HCT116 (cell line): ENCODE measurements around the gene FBXO46.

ENCODE experiments used
- CEBPB ChIP-seq: IDR thresholded peaks from 2 replicates; pipeline ENCODE4 v1.6.1; 2012; ENCODE audit warnings: low read depth
- EGR1 ChIP-seq: IDR thresholded peaks from 2 replicates; pipeline ENCODE4 v1.6.1; 2012; ENCODE audit warnings: low read depth
- EZH2 ChIP-seq: fragments of 200-600 bp; sonication (generic); IDR thresholded peaks from 2 replicates; pipeline ENCODE4 v1.6.1; 2017; ENCODE audit warnings: antibody characterized with exemption, mixed run types
- EZH2phosphoT487 ChIP-seq: fragments of 200-600 bp; IDR thresholded peaks from 2 replicates; pipeline ENCODE4 v1.6.1; 2018; ENCODE audit warnings: antibody characterized with exemption, borderline replicate concordance
- POLR2A ChIP-seq: IDR thresholded peaks from 2 replicates; pipeline ENCODE4 v1.7.0; 2011; ENCODE audit warnings: borderline replicate concordance; ENCODE audit not compliant: insufficient read depth, insufficient read length; ENCODE audit errors: extremely low read depth
- RAD21 ChIP-seq: IDR thresholded peaks from 2 replicates; pipeline ENCODE4 v1.6.1; 2012; ENCODE audit warnings: low read depth, mild to moderate bottlenecking
- YY1 ChIP-seq: IDR thresholded peaks from 2 replicates; pipeline ENCODE4 v1.6.1; 2011; ENCODE audit warnings: low read length, low read depth, moderate library complexity, mild to moderate bottlenecking; ENCODE audit not compliant: insufficient replicate concordance; ENCODE audit errors: extremely low read depth
- ZNF274 ChIP-seq: fragments of 200-500 bp; sonication (Bioruptor generic); IDR thresholded peaks from 2 replicates; pipeline ENCODE4 v1.6.1; 2014; ENCODE audit warnings: mild to moderate bottlenecking, low read depth, low read length, inconsistent platforms
- TF ChIP-seq, protein P1 (sequence below), 3 experiments: fragments of 200-600 bp in 1 of 3; sonication (generic) in 1 of 3; IDR thresholded peaks in 2 of 3; conservative IDR thresholded peaks in 1 of 3; 2 replicates each; pipeline ENCODE4 v1.5.1; 2012 to 2017; ENCODE audit warnings: low read depth in 2 of 3, low read length in 2 of 3, antibody characterized with exemption in 1 of 3, borderline replicate concordance in 1 of 3, control low read depth in 1 of 3, mild to moderate bottlenecking in 1 of 3, mixed read lengths in 1 of 3, mixed run types in 1 of 3, moderate library complexity in 1 of 3; ENCODE audit not compliant: insufficient read depth in 1 of 3
- TF ChIP-seq, protein P2 (sequence below): IDR thresholded peaks from 2 replicates; pipeline ENCODE4 v1.6.1; 2012
- TF ChIP-seq, protein P3 (sequence below): IDR thresholded peaks from 2 replicates; pipeline ENCODE4 v1.6.1; 2011; ENCODE audit warnings: mild to moderate bottlenecking, low read length, moderate library complexity; ENCODE audit not compliant: insufficient replicate concordance; ENCODE audit errors: extremely low read depth

DNA sequence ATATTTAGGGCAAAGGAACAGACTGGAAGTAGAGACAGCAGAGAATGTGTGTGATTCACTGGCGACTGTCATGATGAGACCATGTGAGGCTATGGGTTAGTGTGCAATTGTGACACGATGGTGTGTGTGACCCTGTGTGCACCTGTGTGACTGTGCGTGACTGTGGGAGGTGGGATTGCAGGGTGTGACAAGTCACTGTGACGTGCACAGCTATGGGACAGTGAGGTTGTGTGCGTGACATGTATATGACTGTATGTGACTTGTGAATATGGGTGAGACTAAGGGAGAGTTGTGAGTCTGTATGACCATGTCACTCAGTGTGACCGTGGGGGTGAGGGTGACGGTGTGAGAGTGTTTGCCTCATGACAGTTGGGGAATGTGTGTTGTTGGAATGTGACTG, 66.1 kb downstream of the FBXO46 start:
- TF ChIP-seq, protein P1, sequence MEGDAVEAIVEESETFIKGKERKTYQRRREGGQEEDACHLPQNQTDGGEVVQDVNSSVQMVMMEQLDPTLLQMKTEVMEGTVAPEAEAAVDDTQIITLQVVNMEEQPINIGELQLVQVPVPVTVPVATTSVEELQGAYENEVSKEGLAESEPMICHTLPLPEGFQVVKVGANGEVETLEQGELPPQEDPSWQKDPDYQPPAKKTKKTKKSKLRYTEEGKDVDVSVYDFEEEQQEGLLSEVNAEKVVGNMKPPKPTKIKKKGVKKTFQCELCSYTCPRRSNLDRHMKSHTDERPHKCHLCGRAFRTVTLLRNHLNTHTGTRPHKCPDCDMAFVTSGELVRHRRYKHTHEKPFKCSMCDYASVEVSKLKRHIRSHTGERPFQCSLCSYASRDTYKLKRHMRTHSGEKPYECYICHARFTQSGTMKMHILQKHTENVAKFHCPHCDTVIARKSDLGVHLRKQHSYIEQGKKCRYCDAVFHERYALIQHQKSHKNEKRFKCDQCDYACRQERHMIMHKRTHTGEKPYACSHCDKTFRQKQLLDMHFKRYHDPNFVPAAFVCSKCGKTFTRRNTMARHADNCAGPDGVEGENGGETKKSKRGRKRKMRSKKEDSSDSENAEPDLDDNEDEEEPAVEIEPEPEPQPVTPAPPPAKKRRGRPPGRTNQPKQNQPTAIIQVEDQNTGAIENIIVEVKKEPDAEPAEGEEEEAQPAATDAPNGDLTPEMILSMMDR (IDR thresholded peaks at IDR 0.05 in 2 of 3, conservative IDR thresholded peaks at IDR 0.05 in 1 of 3; ENCODE audit: borderline replicate concordance in 1 of 3, insufficient read depth in 1 of 3, low read depth in 2 of 3, low read length in 2 of 3): no peak
- TF ChIP-seq POLR2A (no peak), CEBPB (no peak), EGR1 (no peak), YY1 (no peak), EZH2 (no peak), RAD21 (no peak), EZH2phosphoT487 (no peak), ZNF274 (no peak)
- TF ChIP-seq, protein P2, sequence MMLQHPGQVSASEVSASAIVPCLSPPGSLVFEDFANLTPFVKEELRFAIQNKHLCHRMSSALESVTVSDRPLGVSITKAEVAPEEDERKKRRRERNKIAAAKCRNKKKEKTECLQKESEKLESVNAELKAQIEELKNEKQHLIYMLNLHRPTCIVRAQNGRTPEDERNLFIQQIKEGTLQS: no peak
- TF ChIP-seq, protein P3, sequence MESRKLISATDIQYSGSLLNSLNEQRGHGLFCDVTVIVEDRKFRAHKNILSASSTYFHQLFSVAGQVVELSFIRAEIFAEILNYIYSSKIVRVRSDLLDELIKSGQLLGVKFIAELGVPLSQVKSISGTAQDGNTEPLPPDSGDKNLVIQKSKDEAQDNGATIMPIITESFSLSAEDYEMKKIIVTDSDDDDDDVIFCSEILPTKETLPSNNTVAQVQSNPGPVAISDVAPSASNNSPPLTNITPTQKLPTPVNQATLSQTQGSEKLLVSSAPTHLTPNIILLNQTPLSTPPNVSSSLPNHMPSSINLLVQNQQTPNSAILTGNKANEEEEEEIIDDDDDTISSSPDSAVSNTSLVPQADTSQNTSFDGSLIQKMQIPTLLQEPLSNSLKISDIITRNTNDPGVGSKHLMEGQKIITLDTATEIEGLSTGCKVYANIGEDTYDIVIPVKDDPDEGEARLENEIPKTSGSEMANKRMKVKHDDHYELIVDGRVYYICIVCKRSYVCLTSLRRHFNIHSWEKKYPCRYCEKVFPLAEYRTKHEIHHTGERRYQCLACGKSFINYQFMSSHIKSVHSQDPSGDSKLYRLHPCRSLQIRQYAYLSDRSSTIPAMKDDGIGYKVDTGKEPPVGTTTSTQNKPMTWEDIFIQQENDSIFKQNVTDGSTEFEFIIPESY: no peak
